Retinal pigment epithelial cell (primary cell): Measurements from ENCODE around the gene FAHD1.

ENCODE experiments used
- DNase-seq: peaks from one replicate; pipeline ENCODE4 v3.0.0-alpha.2; 2010; ENCODE audit warnings: low read depth
- H3K4me3 ChIP-seq: 2 replicates; pipeline ENCODE4 v1.5.1; 2011; ENCODE audit warnings: mild to moderate bottlenecking, low read length, control low read depth, moderate library complexity
- CTCF ChIP-seq: conservative IDR thresholded peaks from 2 replicates; pipeline ENCODE4 v1.5.1; 2011; ENCODE audit warnings: low read depth, low read length, control low read depth, inconsistent platforms

The FAHD1 gene

GRCh38 chr16:1818204-1818872 is 8.7 kb upstream of the FAHD1 start:
- no peak overlapping the region for H3K4me3 ChIP-seq
- DNase-seq, result no peak
- TF ChIP-seq CTCF, result no peak

DNA sequence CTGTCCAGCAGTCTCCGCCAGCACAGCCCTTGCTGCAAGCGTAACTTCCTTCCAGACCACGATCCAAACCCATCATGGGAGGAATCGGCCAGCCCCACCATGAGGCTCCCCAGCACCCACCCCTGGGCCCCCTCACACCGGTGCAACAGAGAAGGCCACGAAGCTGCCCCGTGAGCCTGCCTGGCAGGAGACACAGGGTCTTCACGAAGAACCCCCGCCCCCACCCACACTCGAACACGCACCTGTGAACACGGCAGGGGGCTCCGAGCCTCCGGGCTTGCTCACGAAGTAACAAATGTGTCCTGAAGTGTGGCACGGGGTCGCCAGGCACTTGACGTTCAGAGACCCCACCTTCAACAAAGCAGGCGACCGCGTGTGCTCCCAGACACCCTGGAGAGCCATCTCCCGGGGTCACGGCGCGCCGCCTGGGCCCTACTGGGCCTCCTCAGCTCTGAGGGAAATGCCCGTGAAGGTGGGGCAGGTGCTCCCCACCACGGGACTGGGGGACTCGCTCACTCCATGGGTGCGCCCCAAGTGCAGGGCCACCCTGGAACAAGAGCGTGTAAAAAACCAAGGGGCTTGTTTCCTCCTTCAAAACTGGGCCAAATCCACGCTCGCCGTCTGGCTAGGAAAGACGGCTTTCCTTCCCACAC is 8.0 kb upstream of the FAHD1 start:
- no peak for TF ChIP-seq CTCF
- no peak for DNase-seq
- H3K4me3 ChIP-seq, result no peak overlapping the region

DNA sequence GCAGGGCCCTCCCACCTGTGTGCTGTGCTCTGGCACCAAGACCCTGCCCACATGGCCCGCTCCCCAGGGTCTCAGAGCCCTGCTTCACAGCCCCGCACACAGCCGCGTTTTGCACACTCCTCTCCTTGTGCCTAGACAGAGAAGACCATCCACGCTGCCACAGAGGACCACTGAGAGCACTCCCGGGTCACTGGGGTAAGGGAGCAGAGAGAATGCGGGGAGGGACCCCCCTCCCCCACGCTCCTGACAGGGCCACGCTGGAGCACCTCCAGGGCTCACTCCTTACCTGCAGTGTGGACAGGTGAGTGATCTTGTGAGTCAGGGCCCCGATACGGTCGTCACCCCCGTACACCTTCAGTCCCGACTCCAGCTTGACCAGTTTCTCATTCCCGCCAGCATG is 7.4 kb upstream of the FAHD1 start:
- no peak for TF ChIP-seq CTCF
- no peak overlapping the region for H3K4me3 ChIP-seq
- DNase-seq, result no peak

GRCh38 chr16:1820096-1820945 is 6.7 kb upstream of the FAHD1 start:
- no peak for DNase-seq
- no peak overlapping the region for H3K4me3 ChIP-seq
- TF ChIP-seq CTCF, result no peak

- H3K4me3 ChIP-seq, result no peak overlapping the region
- no peak for TF ChIP-seq CTCF
- DNase-seq, result no peak
These were observed 6.1 kb upstream of the FAHD1 start for GRCh38 chr16:1820946-1821290.

DNA sequence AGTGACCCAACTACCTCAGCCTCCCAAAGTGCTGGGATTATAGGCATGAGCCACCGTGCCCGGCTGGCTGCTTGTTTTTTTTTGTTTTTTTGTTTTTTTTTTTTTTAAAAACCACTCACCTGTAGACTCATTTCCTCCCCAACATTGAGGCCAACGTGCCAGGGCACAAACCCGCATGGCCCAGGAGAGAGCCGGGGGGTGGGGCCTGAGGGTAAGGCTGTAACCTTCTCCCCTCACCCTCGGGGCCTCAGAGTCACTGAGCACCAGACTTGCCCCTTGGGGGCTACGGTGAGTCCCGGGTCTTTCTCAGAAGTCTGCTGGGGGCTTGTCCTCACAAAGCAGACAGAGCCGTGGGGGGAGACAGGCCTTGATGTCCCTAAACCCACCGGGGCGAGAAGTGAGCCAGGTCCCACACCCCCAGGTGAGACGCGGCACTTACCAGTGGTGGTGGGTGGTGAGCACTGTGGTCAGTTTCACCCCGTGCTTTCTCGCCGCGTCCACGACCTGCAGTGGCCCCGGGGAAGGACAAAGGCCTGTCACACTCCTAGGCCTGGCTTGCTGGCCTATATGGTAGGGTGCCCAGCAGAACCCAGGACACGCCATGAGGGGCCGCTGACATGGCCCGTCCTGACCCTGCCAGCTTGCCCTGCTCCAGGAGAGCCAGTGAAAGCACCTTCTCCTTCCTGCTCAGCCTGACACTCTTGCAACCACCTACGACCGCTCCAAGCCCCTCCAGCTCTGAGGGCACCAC is 5.0 kb upstream of the FAHD1 start:
- no peak overlapping the region for H3K4me3 ChIP-seq
- TF ChIP-seq CTCF, result no peak
- DNase-seq, result no peak
